ENCODE results near the gene ELMOD3.

GRCh38 chr2:85433511-85434089 lies 79.0 kb downstream of the ELMOD3 start:
- TF ChIP-seq CTCF (conservative IDR thresholded peaks at IDR 0.05), result no peak
- no peak for TF ChIP-seq EZH2 (IDR thresholded peaks at IDR 0.05; ENCODE audit: low read depth)
